Measurements from ENCODE around the gene DNAJC21. TPM values are rescaled to one million over a fixed set of nuclear protein-coding genes. Genes with fewer than 3 reads are reported as not detected.

DNAJC21 gene
- total RNA-seq, 3 donors from 2014 or later (not counting 1 experiment from before 2014, with no cell fraction given), result 46.8 to 57.9 (median 56.1) TPM

DNA sequence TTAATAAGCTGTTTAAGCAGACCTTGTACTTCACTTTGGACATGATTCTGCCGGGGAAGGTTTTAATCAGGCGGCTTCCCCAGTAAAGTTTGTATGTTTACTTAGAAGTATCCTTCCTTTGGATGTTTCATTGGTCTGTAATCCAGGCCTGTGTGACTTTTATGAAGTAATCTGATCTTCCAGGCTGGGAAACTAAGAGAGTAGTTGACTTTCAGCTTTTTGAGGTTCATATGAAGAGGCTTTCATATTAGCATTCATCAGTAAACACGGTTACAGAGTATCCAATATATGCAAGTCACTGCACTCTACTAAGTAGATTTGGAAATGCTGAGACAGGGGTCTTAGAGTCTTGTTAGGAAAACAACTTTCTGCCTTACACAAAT, 1.1 kb downstream of the DNAJC21 start:
- Mint-ChIP-seq H3K4me3 (peak overlapping the region; percentile 97), H3K4me1 (peaks cover 23 to 34% of the 10 kb centered on the region in 2 donors), H3K9me3 (no peaks in the 10 kb centered on the region), H3K36me3 (peaks cover 2% of the 10 kb centered on the region), H3K27me3 (ENCODE audit: low read depth in 2 of 2) (no peaks in the 10 kb centered on the region), H3K27ac (peak overlapping the region; percentile 91 to 96)
- no peak for DNase-seq
- ATAC-seq, result no peak
- Histone ChIP-seq H3K36me3 (ENCODE audit: control insufficient read depth, insufficient read depth, low read length) (peaks cover 7% of the 10 kb centered on the region), H3K27ac (ENCODE audit: low read length) (peak overlapping the region; percentile 72), H3K27me3 (ENCODE audit: control insufficient read depth, insufficient read depth, low read length) (no peaks in the 10 kb centered on the region), H3K4me3 (ENCODE audit: low read length) (peak overlapping the region; percentile 64), H3K9me3 (ENCODE audit: control insufficient read depth, insufficient read depth, low read length) (no peaks in the 10 kb centered on the region), H3K4me1 (ENCODE audit: control insufficient read depth, insufficient read depth, low read length) (peaks cover 3% of the 10 kb centered on the region)
- intact Hi-C loops (cut with micrococcal nuclease), result no loop called here
- 0% methylated on average over 2 of the region's 3 CpGs for WGBS (ENCODE audit: insufficient coverage)
- no peak for TF ChIP-seq CTCF (IDR thresholded peaks at IDR 0.05)

GRCh38 chr5:34930870-34931269, 1.5 kb downstream of the DNAJC21 start:
- no peak overlapping the region for H3K4me3 ChIP-seq (ENCODE audit: low read length)
- peak overlapping the region; percentile 91 to 96 for H3K27ac Mint-ChIP-seq
- H3K4me1 Mint-ChIP-seq, result peaks cover 23 to 34% of the 10 kb centered on the region in 2 donors
- ATAC-seq (no peak), DNase-seq (no peak)
- no peaks in the 10 kb centered on the region for H3K36me3 Mint-ChIP-seq
- WGBS (ENCODE audit: insufficient coverage), result 94% methylated on average over 4 of the region's 4 CpGs
- H3K9me3 Mint-ChIP-seq, result no peaks in the 10 kb centered on the region
- H3K27me3 Mint-ChIP-seq (ENCODE audit: low read depth in 2 of 2), result no peaks in the 10 kb centered on the region
- H3K36me3 ChIP-seq (ENCODE audit: control insufficient read depth, insufficient read depth, low read length), result peaks cover 5% of the 10 kb centered on the region
- TF ChIP-seq CTCF (IDR thresholded peaks at IDR 0.05), result no peak
- no peaks in the 10 kb centered on the region for H3K27me3 ChIP-seq (ENCODE audit: control insufficient read depth, insufficient read depth, low read length)
- peak overlapping the region; percentile 97 for H3K4me3 Mint-ChIP-seq
- H3K27ac ChIP-seq (ENCODE audit: low read length), result no peak overlapping the region
- H3K9me3 ChIP-seq (ENCODE audit: control insufficient read depth, insufficient read depth, low read length), result no peaks in the 10 kb centered on the region
- intact Hi-C loops (cut with micrococcal nuclease), result no loop called here
- H3K4me1 ChIP-seq (ENCODE audit: control insufficient read depth, insufficient read depth, low read length), result peaks cover 3% of the 10 kb centered on the region

DNA sequence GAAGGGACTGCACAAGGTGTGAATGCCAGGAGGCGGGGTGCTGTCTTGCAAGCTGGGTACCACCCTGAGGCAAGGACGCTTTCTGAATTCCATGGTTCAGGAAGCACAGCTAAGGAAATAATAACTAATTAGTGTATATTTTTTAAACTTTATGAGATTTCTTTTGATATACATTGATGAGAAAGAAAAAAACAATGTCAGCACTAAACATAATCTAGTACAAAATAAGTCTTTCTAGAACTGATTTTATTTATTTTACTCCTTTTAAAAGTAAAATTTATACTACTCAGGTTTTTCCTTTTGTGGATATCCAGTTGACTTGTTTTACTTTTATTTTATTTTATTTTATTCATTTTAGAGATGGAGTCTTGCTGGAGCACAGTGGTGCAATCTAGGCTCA, 3.6 kb downstream of the DNAJC21 start:
- H3K27me3 Mint-ChIP-seq (ENCODE audit: low read depth in 2 of 2), result no peaks in the 10 kb centered on the region
- peaks cover 17% of the 10 kb centered on the region for H3K36me3 ChIP-seq (ENCODE audit: control insufficient read depth, insufficient read depth, low read length)
- no peak for ATAC-seq

More for the DNA sequence above, 3.6 kb downstream of the DNAJC21 start:
- WGBS (ENCODE audit: insufficient coverage), result 100% methylated on average over 1 of the region's 2 CpGs
- intact Hi-C loops (cut with micrococcal nuclease), result no loop called here
- DNase-seq, result no peak
- no peak overlapping the region for H3K4me3 Mint-ChIP-seq
- no peak overlapping the region for H3K27ac Mint-ChIP-seq
- peaks cover 23 to 34% of the 10 kb centered on the region in 2 donors for H3K4me1 Mint-ChIP-seq
- no peaks in the 10 kb centered on the region for H3K9me3 Mint-ChIP-seq
- H3K9me3 ChIP-seq (ENCODE audit: control insufficient read depth, insufficient read depth, low read length), result no peaks in the 10 kb centered on the region
- no peak for TF ChIP-seq CTCF (IDR thresholded peaks at IDR 0.05)
- H3K4me1 ChIP-seq (ENCODE audit: control insufficient read depth, insufficient read depth, low read length), result peaks cover 3% of the 10 kb centered on the region
- H3K27ac ChIP-seq (ENCODE audit: low read length), result no peak overlapping the region
- H3K36me3 Mint-ChIP-seq, result peaks cover 7% of the 10 kb centered on the region
- H3K27me3 ChIP-seq (ENCODE audit: control insufficient read depth, insufficient read depth, low read length), result no peaks in the 10 kb centered on the region
- no peak overlapping the region for H3K4me3 ChIP-seq (ENCODE audit: low read length)
